Measurements from ENCODE around the gene CCR6.

The CCR6 gene

DNA sequence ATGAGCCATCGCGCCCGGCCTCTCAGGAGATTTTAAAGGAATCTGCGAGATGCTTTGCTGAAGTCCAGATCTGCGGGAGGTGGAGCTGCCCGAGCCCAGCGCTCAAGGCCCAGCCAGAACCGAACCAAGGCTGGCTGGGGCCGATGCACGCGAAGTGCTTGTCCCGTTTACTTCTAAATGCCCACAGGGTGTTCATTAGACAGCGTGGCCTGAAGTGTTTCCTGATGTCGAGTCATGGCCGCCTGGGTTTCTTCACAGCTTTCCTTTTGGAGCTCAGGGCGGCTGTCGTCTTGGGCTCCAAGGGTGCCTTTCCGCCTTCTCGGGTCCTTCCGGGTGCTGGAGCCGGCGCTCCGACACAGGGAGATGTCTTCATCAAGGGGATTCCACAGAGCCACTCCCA is 25.1 kb upstream of the CCR6 start:
- no peak for ATAC-seq (ENCODE audit: low read depth)
- Histone ChIP-seq H3K36me3 (ENCODE audit: low read depth) (no peaks in the 10 kb centered on the region), H3K4me3 (ENCODE audit: severe bottlenecking) (no peak overlapping the region), H3K27me3 (ENCODE audit: insufficient read depth, poor library complexity, severe bottlenecking) (no peaks in the 10 kb centered on the region), H3K4me1 (ENCODE audit: insufficient read depth, poor library complexity, severe bottlenecking) (no peaks in the 10 kb centered on the region), H3K27ac (ENCODE audit: poor library complexity, severe bottlenecking) (no peak overlapping the region), H3K9me3 (ENCODE audit: severe bottlenecking) (no peaks in the 10 kb centered on the region)
- TF ChIP-seq, protein P1, sequence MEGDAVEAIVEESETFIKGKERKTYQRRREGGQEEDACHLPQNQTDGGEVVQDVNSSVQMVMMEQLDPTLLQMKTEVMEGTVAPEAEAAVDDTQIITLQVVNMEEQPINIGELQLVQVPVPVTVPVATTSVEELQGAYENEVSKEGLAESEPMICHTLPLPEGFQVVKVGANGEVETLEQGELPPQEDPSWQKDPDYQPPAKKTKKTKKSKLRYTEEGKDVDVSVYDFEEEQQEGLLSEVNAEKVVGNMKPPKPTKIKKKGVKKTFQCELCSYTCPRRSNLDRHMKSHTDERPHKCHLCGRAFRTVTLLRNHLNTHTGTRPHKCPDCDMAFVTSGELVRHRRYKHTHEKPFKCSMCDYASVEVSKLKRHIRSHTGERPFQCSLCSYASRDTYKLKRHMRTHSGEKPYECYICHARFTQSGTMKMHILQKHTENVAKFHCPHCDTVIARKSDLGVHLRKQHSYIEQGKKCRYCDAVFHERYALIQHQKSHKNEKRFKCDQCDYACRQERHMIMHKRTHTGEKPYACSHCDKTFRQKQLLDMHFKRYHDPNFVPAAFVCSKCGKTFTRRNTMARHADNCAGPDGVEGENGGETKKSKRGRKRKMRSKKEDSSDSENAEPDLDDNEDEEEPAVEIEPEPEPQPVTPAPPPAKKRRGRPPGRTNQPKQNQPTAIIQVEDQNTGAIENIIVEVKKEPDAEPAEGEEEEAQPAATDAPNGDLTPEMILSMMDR (IDR thresholded peaks at IDR 0.05; ENCODE audit: poor library complexity, severe bottlenecking): no peak
- no peak for DNase-seq (ENCODE audit: low spot score)

DNA sequence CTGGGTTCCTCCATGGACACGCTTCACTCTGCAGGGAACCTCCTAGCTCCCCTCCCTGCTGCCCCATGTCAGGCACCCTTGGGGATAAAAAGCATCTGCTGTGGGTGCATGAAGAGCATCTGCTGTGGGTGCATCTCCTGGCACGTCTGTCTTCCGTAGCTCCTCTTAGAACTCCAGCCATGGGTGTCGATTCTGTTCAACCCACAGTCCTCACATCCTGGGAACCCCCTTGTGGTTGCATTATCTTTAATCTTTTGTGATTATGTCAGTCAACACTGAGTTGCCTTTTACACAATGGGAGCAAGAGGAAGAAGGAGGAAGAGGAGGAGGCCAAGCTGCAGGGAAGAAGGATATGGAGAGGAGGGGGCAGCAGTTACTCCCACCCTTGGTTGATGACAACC is 24.1 kb upstream of the CCR6 start:
- Histone ChIP-seq H3K4me1 (ENCODE audit: insufficient read depth, poor library complexity, severe bottlenecking) (no peaks in the 10 kb centered on the region), H3K9me3 (ENCODE audit: severe bottlenecking) (no peaks in the 10 kb centered on the region), H3K4me3 (ENCODE audit: severe bottlenecking) (no peak overlapping the region), H3K36me3 (ENCODE audit: low read depth) (no peaks in the 10 kb centered on the region), H3K27ac (ENCODE audit: poor library complexity, severe bottlenecking) (no peak overlapping the region), H3K27me3 (ENCODE audit: insufficient read depth, poor library complexity, severe bottlenecking) (no peaks in the 10 kb centered on the region)
- ATAC-seq (ENCODE audit: low read depth): no peak
- TF ChIP-seq, protein P1 (IDR thresholded peaks at IDR 0.05; ENCODE audit: poor library complexity, severe bottlenecking): no peak
- DNase-seq (ENCODE audit: low spot score): no peak

DNA sequence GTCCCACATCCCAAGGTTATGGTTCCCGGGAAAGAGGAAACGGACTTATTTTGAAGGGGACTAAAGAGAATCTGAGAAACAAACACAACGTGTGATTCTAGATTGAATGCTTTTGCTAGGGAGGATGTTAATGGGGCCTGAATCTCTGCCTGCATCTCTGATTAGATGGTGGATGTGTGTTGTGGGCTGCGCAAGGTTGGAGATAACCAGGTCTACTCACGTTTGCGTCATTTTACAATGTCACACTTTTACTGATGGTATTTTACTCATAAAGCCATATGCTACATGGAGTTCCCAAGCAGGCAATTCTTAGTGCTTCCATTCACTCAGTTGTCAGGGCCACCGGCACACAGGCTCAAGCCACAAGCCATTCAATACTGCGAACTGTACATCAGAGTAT is 23.2 kb upstream of the CCR6 start:
- Histone ChIP-seq H3K9me3 (ENCODE audit: severe bottlenecking) (no peaks in the 10 kb centered on the region), H3K4me1 (ENCODE audit: insufficient read depth, poor library complexity, severe bottlenecking) (no peaks in the 10 kb centered on the region), H3K27ac (ENCODE audit: poor library complexity, severe bottlenecking) (no peak overlapping the region), H3K27me3 (ENCODE audit: insufficient read depth, poor library complexity, severe bottlenecking) (no peaks in the 10 kb centered on the region), H3K4me3 (ENCODE audit: severe bottlenecking) (no peak overlapping the region), H3K36me3 (ENCODE audit: low read depth) (no peaks in the 10 kb centered on the region)
- ATAC-seq (ENCODE audit: low read depth) (no peak), DNase-seq (ENCODE audit: low spot score) (no peak)
- TF ChIP-seq, protein P1 (IDR thresholded peaks at IDR 0.05; ENCODE audit: poor library complexity, severe bottlenecking): no peak

DNA sequence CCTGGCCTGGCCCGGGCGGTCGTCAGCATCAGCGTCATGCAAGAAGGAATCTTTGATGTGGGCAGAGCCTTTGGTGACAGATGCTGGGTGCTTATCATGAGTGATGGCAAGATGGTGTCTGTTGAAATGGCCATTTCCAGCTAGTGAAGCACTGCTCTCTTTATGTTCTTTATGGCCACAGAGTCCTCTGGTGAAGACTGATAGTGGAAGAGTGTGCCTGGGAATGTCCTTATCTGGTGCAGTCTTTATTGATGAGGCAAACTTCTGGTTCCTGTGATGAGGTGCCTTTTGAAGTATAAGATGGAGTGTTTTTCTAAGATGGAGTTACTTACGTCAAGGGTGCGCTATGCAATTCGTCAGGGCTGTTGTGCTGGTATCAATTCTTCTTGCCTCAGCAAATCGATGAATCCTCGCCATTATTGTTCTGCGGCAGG is 22.6 kb upstream of the CCR6 start:
- Histone ChIP-seq H3K4me1 (ENCODE audit: insufficient read depth, poor library complexity, severe bottlenecking) (no peaks in the 10 kb centered on the region), H3K4me3 (ENCODE audit: severe bottlenecking) (no peak overlapping the region), H3K27me3 (ENCODE audit: insufficient read depth, poor library complexity, severe bottlenecking) (no peaks in the 10 kb centered on the region), H3K36me3 (ENCODE audit: low read depth) (no peaks in the 10 kb centered on the region), H3K27ac (ENCODE audit: poor library complexity, severe bottlenecking) (no peak overlapping the region), H3K9me3 (ENCODE audit: severe bottlenecking) (no peaks in the 10 kb centered on the region)
- no peak for ATAC-seq (ENCODE audit: low read depth)
- no peak for DNase-seq (ENCODE audit: low spot score)
- TF ChIP-seq, protein P1 (IDR thresholded peaks at IDR 0.05; ENCODE audit: poor library complexity, severe bottlenecking): no peak

DNA sequence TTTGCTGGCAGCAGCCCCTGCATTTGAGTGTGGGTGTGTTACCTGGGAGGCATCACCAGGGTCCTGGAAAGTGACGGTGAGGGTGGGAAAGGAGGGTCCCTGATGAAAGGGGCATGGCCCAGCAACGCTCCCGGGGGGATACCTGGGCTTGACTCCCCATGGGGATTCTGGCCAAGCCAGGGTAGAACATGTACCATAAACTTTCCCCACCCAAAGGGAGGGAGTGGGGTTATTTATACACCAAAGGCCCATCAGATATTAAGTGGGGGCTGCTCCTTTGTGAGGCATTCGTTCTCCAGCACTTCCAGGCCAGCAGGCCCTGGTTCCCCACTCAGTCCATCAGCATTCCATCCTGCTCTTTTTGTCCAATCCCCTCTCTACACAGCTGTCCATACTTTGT is 20.6 kb upstream of the CCR6 start:
- H3K27me3 ChIP-seq (ENCODE audit: insufficient read depth, poor library complexity, severe bottlenecking): no peaks in the 10 kb centered on the region
- H3K4me1 ChIP-seq (ENCODE audit: insufficient read depth, poor library complexity, severe bottlenecking): no peaks in the 10 kb centered on the region
- H3K27ac ChIP-seq (ENCODE audit: poor library complexity, severe bottlenecking): no peak overlapping the region
- TF ChIP-seq, protein P1 (IDR thresholded peaks at IDR 0.05; ENCODE audit: poor library complexity, severe bottlenecking): no peak
- H3K36me3 ChIP-seq (ENCODE audit: low read depth): no peaks in the 10 kb centered on the region
- H3K9me3 ChIP-seq (ENCODE audit: severe bottlenecking): no peaks in the 10 kb centered on the region
- no peak for DNase-seq (ENCODE audit: low spot score)
- H3K4me3 ChIP-seq (ENCODE audit: severe bottlenecking): no peak overlapping the region
- ATAC-seq (ENCODE audit: low read depth): no peak

Data from RWPE2 (cell line).